ENCODE results near the gene DMRTC2.

Gene DMRTC2

DNA sequence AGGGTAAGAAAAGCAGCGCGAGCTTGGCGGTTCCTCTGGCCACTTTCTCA lies at the start of gene DMRTC2:
Gene DMRTC2, plus strand, starts transcription at position 42 of the 50 bp plus-strand sequence. CDS start 2,387 bp downstream, outside the sequence.
- DNase-seq, result no peak

DNA sequence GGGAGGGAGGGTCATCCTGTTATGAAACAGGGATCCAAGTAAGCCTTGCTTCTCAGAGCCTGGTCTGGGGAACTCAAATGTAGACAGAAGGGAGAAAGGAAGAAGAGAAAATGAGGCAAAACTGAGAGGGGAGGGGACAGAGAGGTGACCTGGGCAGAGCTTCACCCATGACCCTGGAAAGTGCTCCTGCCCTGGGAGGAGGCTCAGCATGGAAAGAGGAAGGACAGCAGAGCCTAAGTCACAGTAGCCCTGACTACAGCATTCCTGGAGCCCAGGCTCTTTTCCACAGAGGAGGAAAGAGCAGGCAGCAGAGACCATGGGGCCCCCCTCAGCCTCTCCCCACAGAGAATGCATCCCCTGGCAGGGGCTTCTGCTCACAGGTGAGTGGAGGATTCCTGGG lies 48.5 kb upstream of the DMRTC2 start, which contains the start of gene CEACAM3:
Gene CEACAM3, plus strand, starts transcription at position 226 of the 400 bp plus-strand sequence. Its CDS starts 91 bp downstream, at position 317.
- DNase-seq, result no peak

DNA sequence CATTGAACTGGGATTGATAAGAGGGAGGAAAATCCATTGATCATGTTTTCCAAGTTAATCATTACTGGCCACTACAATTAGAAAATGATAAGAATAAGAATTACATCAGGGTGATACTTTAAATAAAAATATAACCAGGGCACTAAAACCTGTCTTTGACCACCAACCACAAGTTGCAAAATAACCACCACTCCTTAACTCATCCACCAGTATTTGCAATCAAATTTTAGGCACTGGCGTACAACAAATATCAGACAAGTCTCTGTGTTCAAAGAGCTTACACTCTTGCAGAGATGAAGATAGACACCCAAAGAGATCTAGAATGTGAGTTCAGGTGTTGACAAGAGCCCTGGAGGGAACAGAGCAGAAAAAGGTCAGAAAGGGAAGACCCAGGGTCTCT lies 47.9 kb upstream of the DMRTC2 start:
- DNase-seq, result no peak

DNA sequence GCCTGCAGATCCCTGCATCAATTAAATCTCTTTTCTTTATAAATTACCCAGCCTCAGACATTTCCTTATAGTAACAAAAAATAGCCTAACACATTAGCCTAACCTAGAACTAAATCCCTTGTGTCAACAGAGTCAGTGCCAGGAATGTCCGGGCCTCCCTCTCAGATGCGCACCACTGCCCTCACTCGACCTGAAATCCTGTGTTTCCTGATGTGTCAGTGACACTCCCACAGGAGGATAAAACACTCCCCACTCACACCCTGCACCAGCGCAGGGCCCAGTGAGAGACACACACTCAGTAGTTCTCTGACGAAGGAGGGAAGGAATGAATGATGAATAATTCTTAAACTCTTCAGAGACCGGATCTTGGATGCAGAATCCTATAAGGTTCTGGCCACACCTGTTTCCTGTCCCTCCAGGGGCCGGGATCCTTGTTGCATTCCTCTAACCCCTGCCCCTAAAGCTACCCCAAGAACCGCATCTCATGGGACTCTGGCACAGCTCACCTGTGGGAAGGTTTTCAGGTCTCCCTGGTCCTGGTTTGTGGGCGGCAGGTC lies 45.3 kb upstream of the DMRTC2 start:
- DNase-seq, result no peak

DNA sequence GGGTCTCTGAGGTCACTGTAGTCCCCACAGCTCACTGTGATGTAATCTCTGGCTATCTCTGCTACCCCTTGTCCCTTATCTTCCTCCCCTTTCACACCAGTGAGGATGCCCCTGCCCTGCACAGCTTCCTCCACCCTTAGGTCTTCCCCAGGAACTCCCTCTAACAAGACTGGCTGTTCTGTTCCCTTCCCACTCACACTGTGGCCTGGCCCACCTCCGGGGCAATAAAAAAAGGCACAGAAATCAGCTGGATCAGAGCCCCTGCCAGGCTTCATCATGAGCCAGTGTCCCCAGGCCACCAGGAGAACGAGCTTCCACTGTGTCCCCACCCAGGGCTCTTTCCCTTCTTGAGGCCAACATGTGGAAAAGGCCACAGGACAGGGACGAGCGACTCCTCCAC lies 43.8 kb upstream of the DMRTC2 start:
- DNase-seq, result no peak

DNA sequence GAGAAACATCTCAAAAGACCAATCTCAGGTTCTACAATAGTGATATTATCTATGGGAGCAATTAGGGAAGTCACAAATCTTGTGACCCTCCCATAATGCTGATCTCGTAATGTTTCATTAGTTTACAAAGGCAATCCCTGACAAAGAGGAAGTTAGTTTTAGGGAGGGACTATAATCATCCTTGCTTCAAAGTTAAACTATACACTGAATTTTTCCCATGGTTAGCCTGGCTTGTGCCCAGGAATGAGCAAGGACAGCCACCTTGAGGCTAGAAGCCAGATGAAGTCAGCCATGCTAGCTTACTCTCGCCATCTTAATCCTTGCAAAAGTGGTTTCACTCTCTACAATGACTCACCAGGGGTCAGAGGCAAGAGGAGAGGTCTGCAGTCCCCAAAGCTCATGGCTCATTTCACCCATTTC lies 43.0 kb upstream of the DMRTC2 start:
- DNase-seq, result no peak

DNA sequence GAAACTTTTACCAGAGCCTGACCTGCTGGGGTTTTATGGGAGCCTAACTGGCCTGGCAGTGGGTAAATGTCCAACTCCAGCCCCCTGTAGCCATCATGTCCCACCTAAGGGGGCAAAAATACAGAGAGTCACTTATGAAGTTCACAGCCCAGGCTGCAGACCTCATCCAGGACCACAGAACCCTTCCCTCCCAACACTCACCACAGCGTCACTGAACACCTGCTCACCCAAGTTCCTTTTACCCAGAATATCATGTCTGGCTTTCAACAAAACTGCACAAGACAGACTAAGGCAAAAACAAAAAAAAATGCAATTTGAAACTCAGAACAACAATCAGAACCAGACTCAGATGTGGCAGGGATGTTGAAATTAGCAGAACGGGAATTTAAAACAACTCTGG lies 42.1 kb upstream of the DMRTC2 start:
- DNase-seq, result no peak

DNA sequence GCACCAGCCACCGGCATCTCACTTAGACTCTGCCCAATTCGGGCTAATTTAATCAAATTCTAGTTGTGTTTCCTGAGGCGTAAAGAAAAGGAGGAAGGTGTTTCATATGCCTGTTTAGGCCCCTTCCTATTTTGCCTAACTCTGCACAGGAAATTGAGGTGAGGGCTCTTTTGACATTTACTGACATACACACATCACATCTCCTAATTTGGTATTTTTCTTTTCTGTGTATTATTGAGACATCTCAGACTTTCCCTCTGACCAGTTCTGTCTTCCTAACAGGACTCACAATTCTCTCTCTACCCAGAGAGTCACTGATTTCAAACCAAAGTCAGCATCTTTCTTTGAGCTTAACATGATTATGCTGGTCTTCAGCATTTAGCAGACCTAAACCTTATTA lies 40.5 kb upstream of the DMRTC2 start:
- DNase-seq, result no peak

DNA sequence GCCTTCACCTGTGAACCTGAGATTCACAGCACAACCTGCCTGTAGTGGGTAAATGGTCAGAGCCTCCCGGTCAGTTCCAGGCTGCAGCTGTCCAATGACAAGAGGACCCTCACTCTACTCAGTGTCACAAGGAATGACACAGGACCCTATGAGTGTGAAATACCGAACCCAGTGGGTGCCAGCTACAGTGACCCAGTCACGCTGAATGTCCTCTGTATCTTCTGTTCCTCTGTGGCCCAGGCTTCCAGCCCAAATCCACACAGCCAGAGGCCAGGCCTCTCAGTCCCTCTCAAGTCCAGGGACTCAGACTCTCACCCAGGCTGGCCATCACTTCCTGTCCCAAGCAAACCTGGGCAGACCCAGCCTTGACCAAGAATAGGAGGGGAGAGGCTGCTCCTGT lies 37.7 kb upstream of the DMRTC2 start:
- DNase-seq, result no peak

DNA sequence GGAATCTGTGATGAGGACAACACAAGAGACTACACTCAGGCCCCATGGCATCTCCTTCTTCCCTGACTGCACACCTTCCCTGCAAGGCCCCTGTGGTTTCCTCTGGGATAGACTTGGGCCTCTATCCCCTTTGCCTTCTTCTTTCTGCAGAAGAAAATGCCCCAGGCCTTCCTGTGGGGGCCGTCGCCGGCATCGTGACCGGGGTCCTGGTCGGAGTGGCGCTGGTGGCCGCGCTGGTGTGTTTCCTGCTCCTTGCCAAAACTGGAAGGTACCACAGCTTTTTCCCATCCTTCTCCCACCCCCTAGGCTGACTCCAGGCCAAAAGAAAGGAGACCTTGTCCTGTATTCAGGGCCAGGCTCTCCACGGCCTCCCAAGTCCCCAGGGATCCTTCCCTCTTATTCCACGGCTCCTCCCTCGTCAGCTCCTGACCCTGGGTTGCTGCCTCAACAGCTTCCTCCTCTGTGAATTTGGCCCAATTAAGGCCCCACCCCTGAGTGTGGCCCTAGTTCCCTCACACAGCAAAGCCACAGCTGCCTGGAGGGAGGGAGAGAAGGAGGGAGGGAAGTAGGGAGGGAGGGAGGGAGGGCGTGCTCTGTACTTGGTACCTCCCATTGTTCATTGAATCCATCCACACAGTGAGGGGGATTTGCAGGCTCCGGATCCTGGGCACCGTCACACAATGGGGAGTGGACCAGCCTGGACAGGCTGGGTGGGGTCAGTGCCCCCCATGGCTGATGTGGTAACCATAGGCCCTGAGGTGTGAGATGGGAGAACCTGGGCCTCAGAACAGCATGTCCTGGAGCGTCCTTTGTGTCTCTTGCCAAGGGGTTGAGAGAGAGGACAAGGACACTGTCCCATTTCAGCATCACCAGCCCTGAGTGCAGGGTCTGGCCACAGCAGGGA lies 35.9 kb upstream of the DMRTC2 start:
- no peak for DNase-seq

DNA sequence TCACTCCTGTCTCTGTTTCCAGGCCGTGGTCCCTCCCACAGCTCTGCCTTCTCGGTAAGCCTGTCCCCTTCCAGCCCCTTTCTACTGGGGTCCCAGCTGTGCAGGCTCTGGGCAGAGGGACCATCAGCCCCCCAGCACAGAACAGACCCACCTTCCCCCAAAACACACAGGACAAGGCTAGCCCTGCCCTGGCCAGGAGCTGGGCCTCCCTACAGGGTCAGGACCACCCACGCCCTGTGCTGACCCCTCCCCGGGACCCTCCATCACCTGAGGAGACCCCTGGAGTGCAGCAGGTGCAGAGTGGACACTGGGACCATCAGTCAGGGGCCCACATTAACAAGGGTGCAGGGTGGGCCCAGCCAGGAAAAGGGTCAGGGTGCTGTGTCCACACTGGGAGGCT lies 34.5 kb upstream of the DMRTC2 start:
- no peak for DNase-seq

DNA sequence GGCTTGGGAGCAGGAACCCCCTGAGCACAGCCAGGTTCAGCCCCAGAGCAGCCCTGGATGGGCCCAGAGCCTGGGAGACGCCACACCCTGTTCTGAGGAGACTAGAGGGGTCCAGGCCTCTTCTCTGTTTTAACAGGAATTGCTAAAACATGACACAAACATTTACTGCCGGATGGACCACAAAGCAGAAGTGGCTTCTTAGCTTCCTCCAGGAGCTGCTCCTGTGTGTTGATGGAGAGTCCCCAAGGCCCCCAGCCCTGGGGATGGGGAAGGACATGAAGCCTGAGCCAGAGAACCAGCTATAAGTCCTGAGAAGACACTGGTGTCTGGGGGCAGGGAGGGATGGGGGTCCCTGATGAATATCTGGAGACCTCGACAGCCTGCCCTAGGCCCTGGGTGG lies 33.8 kb upstream of the DMRTC2 start:
- no peak for DNase-seq

DNA sequence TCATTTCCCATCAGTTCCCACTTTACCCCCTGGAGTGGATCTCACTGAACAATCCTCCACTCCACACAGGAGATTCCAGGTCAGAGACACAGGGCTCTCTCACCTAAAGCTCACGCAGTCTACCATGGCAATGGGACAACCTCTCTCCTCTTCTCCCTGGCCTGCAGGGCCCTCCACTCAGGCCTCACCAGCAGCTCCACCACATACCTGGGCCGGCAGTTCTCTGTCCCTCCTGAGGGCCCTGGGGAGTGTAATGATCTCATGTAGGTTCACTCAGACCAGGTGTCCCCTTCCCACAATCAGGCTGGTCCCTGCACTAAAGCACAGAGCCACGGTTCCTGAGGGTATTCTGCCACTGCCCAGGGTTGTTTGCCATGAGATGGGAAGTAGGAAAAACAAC lies 32.9 kb upstream of the DMRTC2 start:
- no peak for DNase-seq

DNA sequence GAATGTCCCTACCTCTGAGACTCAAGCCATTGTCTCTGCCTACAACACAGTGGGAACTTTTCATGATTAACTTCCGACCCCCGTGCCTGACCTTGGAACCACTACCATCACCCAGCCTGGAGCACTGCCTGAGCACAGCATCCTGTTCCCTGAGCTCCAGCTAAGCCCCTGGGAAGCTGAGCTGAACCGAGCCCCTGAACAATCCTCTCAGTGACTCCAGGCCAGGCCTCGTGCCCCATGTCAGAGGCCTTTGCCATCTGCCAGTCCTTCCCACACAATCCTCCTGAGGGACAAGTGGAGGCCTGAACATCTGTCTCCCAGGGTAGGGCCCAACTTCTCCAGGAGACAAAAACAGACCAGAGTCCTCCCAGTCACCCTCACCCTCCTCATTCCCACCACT lies 30.9 kb upstream of the DMRTC2 start:
- DNase-seq, result no peak

DNA sequence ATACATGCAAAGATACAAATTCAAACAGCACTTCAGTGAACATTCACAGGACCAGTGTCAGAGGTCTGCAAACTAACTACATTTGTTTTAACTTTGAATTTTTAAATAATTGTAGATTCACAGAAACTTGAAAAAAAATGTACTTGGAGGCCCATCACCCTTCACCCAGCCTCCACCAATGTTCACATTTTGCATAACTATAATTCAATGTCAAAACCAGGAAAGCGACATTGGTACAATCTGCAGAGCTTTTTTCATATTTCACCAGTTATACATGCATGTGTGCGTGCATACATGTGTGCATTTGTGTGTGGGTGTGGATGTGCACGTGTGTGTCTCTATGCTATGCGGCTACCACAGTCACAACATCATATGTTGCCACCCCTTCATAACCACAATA lies 29.5 kb upstream of the DMRTC2 start:
- DNase-seq, result no peak

DNA sequence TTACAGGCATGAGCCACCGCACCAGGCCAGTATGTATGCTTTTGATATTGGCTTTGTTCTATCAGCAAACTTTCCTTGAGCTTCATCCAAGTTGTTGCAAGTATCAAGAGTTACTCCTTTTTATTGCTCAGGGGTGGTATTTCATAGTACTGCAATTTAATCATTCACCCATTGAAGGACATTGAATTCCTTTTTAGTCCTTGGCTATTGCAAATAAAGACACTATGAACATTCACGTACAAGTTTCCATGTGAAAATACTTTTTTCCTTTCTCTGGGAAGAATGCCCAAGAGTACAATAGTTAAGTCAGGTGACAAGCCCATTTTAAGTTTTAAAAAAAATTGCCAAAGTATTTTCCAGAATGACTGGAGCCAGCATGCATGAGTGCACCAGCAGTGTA lies 28.1 kb upstream of the DMRTC2 start:
- DNase-seq, result no peak

DNA sequence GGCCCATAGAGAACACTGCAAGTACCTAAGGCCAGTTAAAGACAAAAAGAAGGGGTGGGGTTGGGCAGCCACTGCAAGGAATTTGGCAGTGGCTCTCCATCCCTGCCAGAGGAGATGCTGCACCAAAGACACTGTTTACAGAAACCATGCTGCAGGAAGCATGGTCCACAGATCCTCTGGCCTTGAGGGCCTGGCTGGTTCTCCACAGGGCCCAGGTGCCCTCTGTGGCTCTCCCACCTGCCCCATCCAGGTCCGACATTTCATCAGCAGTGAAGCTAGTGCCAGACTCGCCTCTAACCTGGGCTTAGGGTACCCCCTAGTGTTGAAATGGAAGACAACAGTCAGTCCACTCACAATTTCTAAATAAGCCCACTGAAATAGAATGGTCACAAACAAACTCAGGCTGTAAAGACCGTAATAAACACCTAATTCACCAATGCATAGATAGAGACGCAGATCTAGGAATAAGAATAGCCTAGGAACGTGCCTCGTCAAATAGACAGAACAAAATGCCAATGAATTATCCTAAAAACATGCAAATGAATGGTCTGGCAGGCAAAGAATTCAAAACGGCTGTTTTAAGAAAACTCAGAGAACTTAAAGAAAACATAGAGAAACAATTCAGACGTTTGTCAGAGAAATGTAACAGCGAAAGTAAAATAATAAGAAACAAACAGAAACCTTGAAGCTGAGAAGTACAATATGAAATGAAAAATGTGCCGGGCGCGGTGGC lies 23.7 kb upstream of the DMRTC2 start:
- DNase-seq, result peak; percentile 50

DNA sequence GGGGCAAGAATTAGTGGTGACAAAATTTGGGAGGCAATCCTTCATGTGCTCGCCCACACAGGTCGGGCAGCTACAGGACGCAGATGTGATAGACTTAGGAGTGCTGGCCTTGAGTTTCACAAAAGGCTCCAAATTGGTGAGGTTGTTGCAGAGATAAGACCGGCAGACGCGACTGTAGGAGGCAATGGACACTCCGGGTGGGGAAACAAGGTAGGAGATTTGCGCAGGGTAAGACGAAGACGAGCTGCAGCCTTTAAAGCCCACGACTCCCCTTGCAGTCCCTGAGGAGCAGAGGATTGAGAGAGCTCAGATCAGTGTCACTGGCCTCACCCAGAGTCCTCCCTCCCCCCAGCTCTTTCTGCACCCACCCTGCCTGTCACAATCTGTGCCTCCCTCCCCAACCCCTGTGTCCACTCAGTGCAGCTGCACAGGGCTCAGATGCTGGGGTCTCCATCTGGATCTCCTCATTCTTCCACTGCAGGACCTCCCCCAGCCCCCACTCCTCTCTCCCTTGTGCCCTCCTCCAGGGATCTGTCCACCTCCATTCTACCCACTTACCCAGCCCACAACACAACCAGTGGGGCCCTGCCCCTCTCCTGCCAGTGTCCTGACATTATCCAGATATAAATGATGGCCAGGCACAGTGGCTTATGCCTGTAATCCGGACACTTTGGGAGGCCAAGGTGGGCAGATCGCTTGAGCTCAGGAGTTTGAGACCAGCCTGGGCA lies 6.7 kb upstream of the DMRTC2 start:
- DNase-seq, result no peak

DNA sequence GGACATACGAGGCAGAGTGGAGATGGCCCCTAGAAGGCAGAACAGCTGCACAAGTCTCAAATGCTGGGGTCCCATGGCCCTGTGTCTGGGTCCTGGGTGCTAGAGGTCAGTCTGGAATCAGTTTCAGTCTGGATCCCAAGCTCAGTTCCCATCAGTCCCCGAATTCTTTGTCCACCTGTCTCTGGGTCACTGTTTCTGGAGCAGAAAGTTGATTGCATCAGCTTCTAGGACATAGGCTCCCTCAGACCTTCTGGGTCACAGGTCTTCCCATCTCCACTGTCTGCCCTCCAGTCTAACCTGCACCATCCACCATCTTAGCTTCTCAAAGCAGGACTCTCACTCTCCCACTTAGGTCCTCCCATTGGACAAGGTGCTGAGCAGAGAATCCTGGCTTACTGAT lies 5.6 kb upstream of the DMRTC2 start:
- no peak for DNase-seq

DNA sequence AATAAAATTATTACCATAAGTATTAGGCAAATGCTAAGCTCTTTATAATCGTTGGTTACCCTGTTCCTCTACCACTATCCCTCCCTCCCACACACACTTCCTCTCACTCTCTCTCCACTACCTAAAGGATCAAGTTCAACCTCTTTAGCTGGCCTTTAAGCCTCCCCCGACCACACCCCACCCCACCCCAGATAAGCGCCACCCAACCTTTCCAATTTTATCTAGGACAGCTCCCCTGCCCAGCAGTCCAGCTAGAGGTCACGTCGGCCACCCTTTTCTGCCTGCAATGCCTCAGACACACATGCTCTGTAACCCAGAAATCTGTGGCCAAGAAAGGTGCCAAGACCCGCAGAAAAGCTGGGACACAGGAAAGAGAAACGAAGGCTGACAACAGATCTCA lies 1.5 kb upstream of the DMRTC2 start:
- DNase-seq, result no peak

DNA sequence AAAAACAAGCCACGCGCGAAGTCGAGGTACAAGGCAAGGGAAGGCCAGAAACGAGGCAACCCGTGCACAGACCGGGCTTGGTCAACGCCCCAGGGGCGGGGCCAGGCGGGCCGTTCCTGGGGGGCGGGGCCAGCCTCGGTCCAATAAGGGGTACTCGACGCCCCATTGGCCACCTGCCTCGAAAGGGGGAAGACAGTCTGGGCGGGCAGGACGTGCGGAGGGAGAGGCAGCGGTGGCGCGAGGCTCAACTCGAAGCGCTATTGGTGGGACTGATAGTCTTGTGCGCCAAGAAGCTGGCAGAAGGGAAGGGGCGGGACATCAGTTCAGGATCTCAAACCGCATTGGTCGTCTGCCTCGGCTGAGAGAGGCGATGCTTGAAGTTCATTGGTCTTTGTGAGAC lies 241 bp upstream of the DMRTC2 start, which contains the start of gene LYPD4:
Gene LYPD4, minus strand, starts transcription at position 83 of the 400 bp plus-strand sequence. CDS start 5,398 bp downstream, outside the sequence.
- no peak for DNase-seq

DNA sequence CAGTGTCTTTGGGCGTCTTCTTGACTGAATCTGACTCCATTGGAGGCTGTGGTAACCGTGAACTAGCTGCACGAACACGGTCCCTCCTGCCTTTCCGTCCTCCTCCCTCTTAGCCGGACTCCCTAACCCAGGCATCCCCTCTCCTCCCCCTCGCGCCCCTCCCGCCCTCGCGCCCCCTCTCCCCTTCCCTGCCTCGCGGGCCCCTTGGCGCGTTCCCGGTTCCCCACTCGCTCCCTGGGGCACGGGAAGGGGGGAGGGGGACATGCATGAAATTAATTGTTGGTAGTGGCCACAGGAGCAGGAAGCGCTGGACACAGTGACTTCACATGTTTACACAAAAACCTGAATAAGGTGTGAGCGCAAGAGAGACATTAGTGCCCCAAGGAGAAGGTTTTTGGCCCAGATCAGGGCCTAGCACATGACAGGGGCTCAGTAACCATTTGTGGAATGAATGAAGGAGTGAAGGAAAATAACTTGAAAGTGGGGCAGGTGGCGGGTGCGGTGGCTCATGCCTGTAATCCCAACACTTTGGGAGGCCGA lies 279 bp downstream of the DMRTC2 start:
- no peak for DNase-seq

DNA sequence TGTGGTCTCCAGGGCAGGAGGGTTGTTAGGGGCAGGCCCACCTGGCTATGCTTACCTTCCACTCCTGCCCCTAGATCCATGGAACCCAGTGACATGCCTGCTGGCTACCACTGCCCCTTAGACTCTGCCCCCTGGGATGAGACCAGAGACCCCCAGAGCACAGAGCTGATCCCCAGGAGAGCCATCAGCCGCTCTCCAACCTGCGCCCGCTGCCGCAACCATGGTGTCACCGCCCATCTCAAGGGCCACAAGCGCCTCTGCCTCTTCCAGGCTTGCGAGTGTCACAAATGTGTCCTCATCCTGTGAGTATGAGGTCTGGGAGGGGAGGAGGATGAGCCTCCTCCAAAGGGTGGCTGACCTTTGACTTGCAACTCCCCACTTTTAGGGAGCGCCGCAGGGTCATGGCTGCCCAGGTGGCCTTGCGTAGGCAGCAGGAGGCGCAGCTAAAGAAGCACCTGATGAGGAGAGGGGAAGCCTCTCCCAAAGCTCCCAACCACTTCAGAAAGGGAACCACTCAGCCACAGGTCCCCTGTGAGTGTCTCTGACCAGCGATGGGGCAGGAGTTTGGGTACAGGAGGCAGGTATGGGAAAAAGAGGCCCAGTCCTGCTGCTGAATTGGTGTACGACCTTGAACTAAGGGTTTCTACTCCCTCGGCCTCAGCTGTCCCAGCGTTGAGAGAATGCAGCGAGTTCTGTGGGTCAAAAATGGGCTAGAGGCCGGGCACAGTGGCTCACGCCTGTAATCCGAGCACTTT lies 2.7 kb downstream of the DMRTC2 start:
- DNase-seq, result no peak
